HCT116 (cell line): ENCODE measurements around the gene AS3MT. TPM values are rescaled to one million over a fixed set of nuclear protein-coding genes. Genes with fewer than 3 reads are reported as not detected.
"Not testable (repeated sequence)": the region's sequence is repeated elsewhere in the genome, so short reads cannot be mapped to it uniquely, and the experiment has no call there.

Experiments used
- ATAC-seq: fragments of 200-7000 bp; cut with Tn5 transposase; 2 replicates; pipeline ENCODE4 v1.9.1; 2020; ENCODE audit warnings: mild to moderate bottlenecking, moderate library complexity
- BruUV-seq: library from RNA; stranded (reverse); fragments of 400-500 nt; replicated peaks from 2 replicates; lab custom pipeline; 2021; lab: Mats Ljungman, UMichigan
- CTCF ChIA-PET: fragments of 300-600 bp; sonication (Branson Sonifier 250); formaldehyde crosslinking; loops from one replicate; lab custom pipeline; 2021; ENCODE audit warnings: antibody characterized with exemption; lab: Charles Lee
- POLR2A ChIA-PET: fragments of 300-600, 350-600 bp; sonication (Branson Sonifier 250); formaldehyde crosslinking; loops from one replicate; lab custom pipeline; 2021; ENCODE audit warnings: antibody characterized with exemption; lab: Charles Lee
- RAD21 ChIA-PET, 2 experiments: fragments of 300-600 bp; sonication (Branson Sonifier 250); formaldehyde crosslinking; loops; one replicate each; lab custom pipeline; 2023; ENCODE audit warnings: low total read pairs in 2 of 2; ENCODE audit not compliant: uncharacterized antibody in 2 of 2, unreplicated experiment in 2 of 2, low non-redundant PET in 1 of 2; lab: Charles Lee
- DNase-seq: peaks from one replicate; pipeline ENCODE4 v3.0.0-alpha.2; 2010; ENCODE audit warnings: low read depth, low spot score
- H2AFZ ChIP-seq: fragments of 200-600 bp; shearing (Covaris generic), sonication (generic); 2 replicates; pipeline ENCODE4 v1.6.1; 2017; ENCODE audit warnings: low read depth, mixed run types, mixed read lengths, antibody characterized with exemption, low read length; ENCODE audit not compliant: poor library complexity, severe bottlenecking
- H3K27ac ChIP-seq: 2 replicates; pipeline ENCODE4 v1.5.1; 2012; ENCODE audit warnings: low read depth, low read length
- H3K27me3 ChIP-seq: fragments of 200-600 bp; sonication (generic); 2 replicates; pipeline ENCODE4 v1.6.1; 2016; ENCODE audit warnings: mixed run types, low read length, mixed read lengths; ENCODE audit not compliant: insufficient read depth
- H3K36me3 ChIP-seq, 2 experiments: fragments of 200-500 bp in 1 of 2; fragments of 200-600 bp in 1 of 2; sonication (Bioruptor generic) in 1 of 2; sonication (generic) in 1 of 2; 2 replicates each; pipeline versions ENCODE4 v1.5.1 to v1.6.1; 2014 to 2016; ENCODE audit warnings: low read length in 2 of 2, inconsistent platforms in 1 of 2, mixed read lengths in 1 of 2, mixed run types in 1 of 2; ENCODE audit not compliant: insufficient read depth in 2 of 2, control insufficient read depth in 1 of 2
- H3K4me1 ChIP-seq, 2 experiments: fragments of 200-600 bp in 1 of 2; sonication (generic) in 1 of 2; 2 replicates each; pipeline versions ENCODE4 v1.5.1 to v1.6.1; 2012 to 2017; ENCODE audit warnings: low read length in 2 of 2, inconsistent platforms in 1 of 2, mild to moderate bottlenecking in 1 of 2, mixed read lengths in 1 of 2, mixed run types in 1 of 2, moderate library complexity in 1 of 2; ENCODE audit not compliant: insufficient read depth in 2 of 2, control insufficient read depth in 1 of 2
- H3K4me2 ChIP-seq: fragments of 200-600 bp; sonication (generic); 2 replicates; pipeline ENCODE4 v1.6.1; 2017; ENCODE audit warnings: mixed run types, low read length, mixed read lengths
- H3K4me3 ChIP-seq, 2 experiments: fragments of 200-600 bp in 1 of 2; sonication (generic) in 1 of 2; replicated peaks in 1 of 2; 2 replicates each; pipeline ENCODE4 v1.5.1; 2011 to 2016; ENCODE audit warnings: low read length in 2 of 2, control low read depth in 1 of 2, low read depth in 1 of 2, mild to moderate bottlenecking in 1 of 2, mixed read lengths in 1 of 2, mixed run types in 1 of 2
- H3K79me2 ChIP-seq: fragments of 200-600 bp; sonication (generic); 2 replicates; pipeline ENCODE4 v1.6.1; 2017; ENCODE audit warnings: mild to moderate bottlenecking, mixed run types, low read length, moderate library complexity, mixed read lengths; ENCODE audit not compliant: insufficient read depth
- H3K9ac ChIP-seq: fragments of 200-600 bp; sonication (generic); 2 replicates; pipeline ENCODE4 v1.6.1; 2016; ENCODE audit warnings: low read length, mixed read lengths
- H3K9me2 ChIP-seq: fragments of 200-600 bp; sonication (generic), shearing (Covaris generic); 2 replicates; pipeline ENCODE4 v1.6.1; 2017; ENCODE audit warnings: mixed run types, mild to moderate bottlenecking, moderate library complexity; ENCODE audit not compliant: insufficient read depth
- H3K9me3 ChIP-seq, 2 experiments: fragments of 200-500 bp in 1 of 2; fragments of 200-600 bp in 1 of 2; sonication (Bioruptor generic) in 1 of 2; sonication (generic) in 1 of 2; 2 replicates each; pipeline ENCODE4 v1.6.1; 2014 to 2017; ENCODE audit warnings: low read length in 2 of 2, mixed read lengths in 2 of 2, inconsistent platforms in 1 of 2, low read depth in 1 of 2, mild to moderate bottlenecking in 1 of 2, mixed run types in 1 of 2, moderate library complexity in 1 of 2; ENCODE audit not compliant: control insufficient read depth in 1 of 2, insufficient read depth in 1 of 2
- H4K20me1 ChIP-seq: fragments of 200-600 bp; sonication (generic), shearing (Covaris generic); 2 replicates; pipeline ENCODE4 v1.6.1; 2017; ENCODE audit warnings: mixed run types, mild to moderate bottlenecking, moderate library complexity; ENCODE audit not compliant: insufficient read depth
- CBX3 ChIP-seq: IDR thresholded peaks from 2 replicates; pipeline ENCODE4 v1.6.1; 2012; ENCODE audit warnings: low read depth
- CEBPB ChIP-seq: IDR thresholded peaks from 2 replicates; pipeline ENCODE4 v1.6.1; 2012; ENCODE audit warnings: low read depth
- EGR1 ChIP-seq: IDR thresholded peaks from 2 replicates; pipeline ENCODE4 v1.6.1; 2012; ENCODE audit warnings: low read depth
- ELF1 ChIP-seq: IDR thresholded peaks from 2 replicates; pipeline ENCODE4 v1.6.1; 2012; ENCODE audit warnings: low read depth, borderline replicate concordance
- JUND ChIP-seq: IDR thresholded peaks from 2 replicates; pipeline ENCODE4 v1.6.1; 2012
- RAD21 ChIP-seq: IDR thresholded peaks from 2 replicates; pipeline ENCODE4 v1.6.1; 2012; ENCODE audit warnings: low read depth, mild to moderate bottlenecking
- ZNF274 ChIP-seq: fragments of 200-500 bp; sonication (Bioruptor generic); IDR thresholded peaks from 2 replicates; pipeline ENCODE4 v1.6.1; 2014; ENCODE audit warnings: mild to moderate bottlenecking, low read depth, low read length, inconsistent platforms
- intact Hi-C: fragments of 100-400 bp; cut with micrococcal nuclease; formaldehyde crosslinking; loops from 2 replicates; pipeline ENCODE4 v1.10.0; 2022
- total RNA-seq: library from RNA; stranded (reverse); gene quantifications from one replicate; pipeline ENCODE4 v1.2.1, GENCODE V29; 2021; ENCODE audit not compliant: unreplicated experiment

Gene AS3MT
- total RNA-seq, 1 experiment from 2014 or later, result 0.79 TPM

DNA sequence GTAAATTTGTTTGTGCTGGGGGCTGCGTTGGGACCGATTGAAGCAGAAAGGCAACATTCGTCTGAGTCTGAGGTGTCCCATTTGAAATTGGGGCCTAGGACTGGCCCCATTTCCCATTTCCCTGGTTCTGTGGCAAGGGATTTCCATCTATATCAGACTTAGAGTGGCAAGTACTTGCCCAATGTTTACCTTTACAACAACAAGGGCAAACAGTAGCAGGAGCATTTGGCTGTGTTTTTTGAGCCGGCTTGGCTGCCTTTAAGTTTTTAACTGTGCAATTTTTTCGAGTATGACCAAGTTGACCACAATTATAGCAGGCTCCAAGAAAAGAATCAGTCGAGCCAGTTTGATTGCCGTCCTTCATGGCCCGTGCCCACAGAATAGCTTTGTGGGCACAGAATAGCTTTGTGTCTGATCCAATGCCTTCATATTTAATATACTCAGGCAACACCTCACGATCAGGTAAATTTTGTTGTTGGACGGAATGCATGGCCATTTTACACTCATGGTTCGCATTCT is 27.4 kb upstream of the AS3MT start:
- Histone ChIP-seq H3K9me3 (peaks cover 0 to 9% of the 10 kb centered on the region in 2 experiments; a peak in 1 of 4 replicates), H3K9ac (no peak overlapping the region), H3K79me2 (no peaks in the 10 kb centered on the region), H3K4me3 (no peak overlapping the region), H3K36me3 (no peaks in the 10 kb centered on the region), H3K27ac (no peak overlapping the region), H3K9me2 (no peaks in the 10 kb centered on the region), H3K4me2 (no peak overlapping the region), H3K27me3 (0 out of 2 replicates have a peak, but pooled peaks cover 4% of the 10 kb centered on the region), H3K4me1 (no peaks in the 10 kb centered on the region), H2AFZ (no peak overlapping the region), H4K20me1 (no peaks in the 10 kb centered on the region)
- ATAC-seq (no peak), DNase-seq (no peak)
- ChIA-PET RAD21 (no interaction called here), CTCF (interaction anchor here (0.7 kb wide), 1 partner anchor 60 kb away, joined by 3 read pairs; no protein-coding TSS in a partner anchor), POLR2A (no interaction called here)
- intact Hi-C loops, result no loop called here
- TF ChIP-seq EGR1, result no peak
- no peak for TF ChIP-seq CEBPB
- no peak for TF ChIP-seq ZNF274
- no peak for TF ChIP-seq ELF1
- TF ChIP-seq CBX3, result no peak
- no peak for TF ChIP-seq JUND
- BruUV-seq, result no TSS peak

DNA sequence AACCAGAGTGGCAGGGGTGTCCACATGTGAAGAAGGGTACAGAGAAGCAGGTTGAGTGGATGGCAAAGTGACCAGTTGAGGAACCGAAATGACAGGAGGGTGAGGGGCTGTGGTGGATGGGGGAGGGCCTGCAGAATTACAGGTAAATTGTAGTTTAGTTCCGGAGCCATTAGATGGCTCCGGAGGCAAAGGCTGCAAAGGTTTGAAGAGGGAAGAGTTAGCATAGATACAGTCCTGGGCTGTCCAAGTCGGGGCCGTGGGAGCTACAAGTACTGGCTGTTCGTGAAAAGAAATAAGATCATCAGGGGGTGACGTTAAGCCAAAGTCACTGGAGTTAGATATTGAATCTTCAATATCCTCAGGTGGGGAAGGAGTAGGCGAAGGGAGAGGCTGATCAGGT is 26.1 kb upstream of the AS3MT start:
- BruUV-seq, RAD21 ChIA-PET, H3K9me2 ChIP-seq, H3K4me2 ChIP-seq, POLR2A ChIA-PET, H3K4me3 ChIP-seq, H2AFZ ChIP-seq, DNase-seq, H3K36me3 ChIP-seq, ATAC-seq, H3K79me2 ChIP-seq, H3K27me3 ChIP-seq, H3K27ac ChIP-seq, H3K9me3 ChIP-seq, H4K20me1 ChIP-seq, CTCF ChIA-PET, H3K4me1 ChIP-seq, H3K9ac ChIP-seq, intact Hi-C loops: not testable (repeated sequence)
- peak; percentile 55 for TF ChIP-seq RAD21

DNA sequence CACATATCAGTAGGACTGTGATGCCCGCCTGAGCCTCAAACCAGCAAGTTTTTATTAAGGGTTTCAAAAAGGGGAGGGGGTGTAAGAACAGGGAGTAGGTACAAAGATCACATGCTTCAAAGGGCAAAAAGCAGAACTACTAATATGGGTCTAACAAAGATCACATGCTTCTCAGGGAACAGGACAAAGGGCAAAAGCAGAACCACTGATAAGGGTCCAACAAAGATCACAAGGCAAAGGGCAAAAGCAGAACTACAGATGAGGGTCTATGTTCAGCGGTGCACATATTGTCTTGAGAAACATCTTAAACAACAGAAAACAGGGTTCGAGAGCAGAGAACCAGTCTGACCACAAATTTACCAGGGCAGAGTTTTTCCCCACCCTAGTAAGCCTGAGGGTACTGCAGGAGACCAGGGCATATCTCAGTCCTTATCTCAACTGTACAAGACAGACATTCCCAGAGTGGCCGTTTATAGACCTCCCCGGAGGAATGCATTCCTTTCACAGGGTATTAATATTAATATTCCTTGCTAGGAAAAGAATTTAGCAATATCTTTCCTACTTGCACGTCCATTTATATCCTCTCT is 25.0 kb upstream of the AS3MT start:
- BruUV-seq, DNase-seq, RAD21 ChIA-PET, H3K9me3 ChIP-seq, H3K27ac ChIP-seq, POLR2A ChIA-PET, H3K4me1 ChIP-seq, H3K9me2 ChIP-seq, CTCF ChIA-PET, H2AFZ ChIP-seq, H4K20me1 ChIP-seq, ATAC-seq, H3K4me3 ChIP-seq, intact Hi-C loops, H3K36me3 ChIP-seq, H3K9ac ChIP-seq, H3K27me3 ChIP-seq, H3K79me2 ChIP-seq, H3K4me2 ChIP-seq: not testable (repeated sequence)
